HCT116 (cell line): ENCODE data around the gene C2CD2. TPM values are rescaled to one million over a fixed set of nuclear protein-coding genes. Genes with fewer than 3 reads are reported as not detected.

Experiments
- ATAC-seq: fragments of 200-7000 bp; cut with Tn5 transposase; 2 replicates; pipeline ENCODE4 v1.9.1; 2020; ENCODE audit warnings: mild to moderate bottlenecking, moderate library complexity
- BruUV-seq: library from RNA; stranded (reverse); fragments of 400-500 nt; replicated peaks from 2 replicates; lab custom pipeline; 2021; lab: Mats Ljungman, UMichigan
- CTCF ChIA-PET: fragments of 300-600 bp; sonication (Branson Sonifier 250); formaldehyde crosslinking; loops from one replicate; lab custom pipeline; 2021; ENCODE audit warnings: antibody characterized with exemption; lab: Charles Lee
- POLR2A ChIA-PET: fragments of 300-600, 350-600 bp; sonication (Branson Sonifier 250); formaldehyde crosslinking; loops from one replicate; lab custom pipeline; 2021; ENCODE audit warnings: antibody characterized with exemption; lab: Charles Lee
- RAD21 ChIA-PET, 2 experiments: fragments of 300-600 bp; sonication (Branson Sonifier 250); formaldehyde crosslinking; loops; one replicate each; lab custom pipeline; 2023; ENCODE audit warnings: low total read pairs in 2 of 2; ENCODE audit not compliant: uncharacterized antibody in 2 of 2, unreplicated experiment in 2 of 2, low non-redundant PET in 1 of 2; lab: Charles Lee
- DNase-seq: peaks from one replicate; pipeline ENCODE4 v3.0.0-alpha.2; 2010; ENCODE audit warnings: low read depth, low spot score
- H2AFZ ChIP-seq: fragments of 200-600 bp; shearing (Covaris generic), sonication (generic); 2 replicates; pipeline ENCODE4 v1.6.1; 2017; ENCODE audit warnings: low read depth, mixed run types, mixed read lengths, antibody characterized with exemption, low read length; ENCODE audit not compliant: poor library complexity, severe bottlenecking
- H3K27ac ChIP-seq: 2 replicates; pipeline ENCODE4 v1.5.1; 2012; ENCODE audit warnings: low read depth, low read length
- H3K27me3 ChIP-seq: fragments of 200-600 bp; sonication (generic); 2 replicates; pipeline ENCODE4 v1.6.1; 2016; ENCODE audit warnings: mixed run types, low read length, mixed read lengths; ENCODE audit not compliant: insufficient read depth
- H3K36me3 ChIP-seq, 2 experiments: fragments of 200-500 bp in 1 of 2; fragments of 200-600 bp in 1 of 2; sonication (Bioruptor generic) in 1 of 2; sonication (generic) in 1 of 2; 2 replicates each; pipeline versions ENCODE4 v1.5.1 to v1.6.1; 2014 to 2016; ENCODE audit warnings: low read length in 2 of 2, inconsistent platforms in 1 of 2, mixed read lengths in 1 of 2, mixed run types in 1 of 2; ENCODE audit not compliant: insufficient read depth in 2 of 2, control insufficient read depth in 1 of 2
- H3K4me1 ChIP-seq, 2 experiments: fragments of 200-600 bp in 1 of 2; sonication (generic) in 1 of 2; 2 replicates each; pipeline versions ENCODE4 v1.5.1 to v1.6.1; 2012 to 2017; ENCODE audit warnings: low read length in 2 of 2, inconsistent platforms in 1 of 2, mild to moderate bottlenecking in 1 of 2, mixed read lengths in 1 of 2, mixed run types in 1 of 2, moderate library complexity in 1 of 2; ENCODE audit not compliant: insufficient read depth in 2 of 2, control insufficient read depth in 1 of 2
- H3K4me2 ChIP-seq: fragments of 200-600 bp; sonication (generic); 2 replicates; pipeline ENCODE4 v1.6.1; 2017; ENCODE audit warnings: mixed run types, low read length, mixed read lengths
- H3K4me3 ChIP-seq, 2 experiments: fragments of 200-600 bp in 1 of 2; sonication (generic) in 1 of 2; replicated peaks in 1 of 2; 2 replicates each; pipeline ENCODE4 v1.5.1; 2011 to 2016; ENCODE audit warnings: low read length in 2 of 2, control low read depth in 1 of 2, low read depth in 1 of 2, mild to moderate bottlenecking in 1 of 2, mixed read lengths in 1 of 2, mixed run types in 1 of 2
- H3K79me2 ChIP-seq: fragments of 200-600 bp; sonication (generic); 2 replicates; pipeline ENCODE4 v1.6.1; 2017; ENCODE audit warnings: mild to moderate bottlenecking, mixed run types, low read length, moderate library complexity, mixed read lengths; ENCODE audit not compliant: insufficient read depth
- H3K9ac ChIP-seq: fragments of 200-600 bp; sonication (generic); 2 replicates; pipeline ENCODE4 v1.6.1; 2016; ENCODE audit warnings: low read length, mixed read lengths
- H3K9me2 ChIP-seq: fragments of 200-600 bp; sonication (generic), shearing (Covaris generic); 2 replicates; pipeline ENCODE4 v1.6.1; 2017; ENCODE audit warnings: mixed run types, mild to moderate bottlenecking, moderate library complexity; ENCODE audit not compliant: insufficient read depth
- H3K9me3 ChIP-seq, 2 experiments: fragments of 200-500 bp in 1 of 2; fragments of 200-600 bp in 1 of 2; sonication (Bioruptor generic) in 1 of 2; sonication (generic) in 1 of 2; 2 replicates each; pipeline ENCODE4 v1.6.1; 2014 to 2017; ENCODE audit warnings: low read length in 2 of 2, mixed read lengths in 2 of 2, inconsistent platforms in 1 of 2, low read depth in 1 of 2, mild to moderate bottlenecking in 1 of 2, mixed run types in 1 of 2, moderate library complexity in 1 of 2; ENCODE audit not compliant: control insufficient read depth in 1 of 2, insufficient read depth in 1 of 2
- H4K20me1 ChIP-seq: fragments of 200-600 bp; sonication (generic), shearing (Covaris generic); 2 replicates; pipeline ENCODE4 v1.6.1; 2017; ENCODE audit warnings: mixed run types, mild to moderate bottlenecking, moderate library complexity; ENCODE audit not compliant: insufficient read depth
- CEBPB ChIP-seq: IDR thresholded peaks from 2 replicates; pipeline ENCODE4 v1.6.1; 2012; ENCODE audit warnings: low read depth
- FOSL1 ChIP-seq: IDR thresholded peaks from 2 replicates; pipeline ENCODE4 v1.6.1; 2012; ENCODE audit warnings: low read depth
- JUND ChIP-seq: IDR thresholded peaks from 2 replicates; pipeline ENCODE4 v1.6.1; 2012
- POLR2A ChIP-seq: IDR thresholded peaks from 2 replicates; pipeline ENCODE4 v1.7.0; 2011; ENCODE audit warnings: borderline replicate concordance; ENCODE audit not compliant: insufficient read depth, insufficient read length; ENCODE audit errors: extremely low read depth
- POLR2AphosphoS5 ChIP-seq: IDR thresholded peaks from 2 replicates; pipeline ENCODE4 v1.6.1; 2011; ENCODE audit warnings: mild to moderate bottlenecking, low read depth, low read length, moderate library complexity
- RAD21 ChIP-seq: IDR thresholded peaks from 2 replicates; pipeline ENCODE4 v1.6.1; 2012; ENCODE audit warnings: low read depth, mild to moderate bottlenecking
- YY1 ChIP-seq: IDR thresholded peaks from 2 replicates; pipeline ENCODE4 v1.6.1; 2011; ENCODE audit warnings: low read length, low read depth, moderate library complexity, mild to moderate bottlenecking; ENCODE audit not compliant: insufficient replicate concordance; ENCODE audit errors: extremely low read depth
- intact Hi-C: fragments of 100-400 bp; cut with micrococcal nuclease; formaldehyde crosslinking; loops from 2 replicates; pipeline ENCODE4 v1.10.0; 2022
- total RNA-seq: library from RNA; stranded (reverse); gene quantifications from one replicate; pipeline ENCODE4 v1.2.1, GENCODE V29; 2021; ENCODE audit not compliant: unreplicated experiment
- TF ChIP-seq, protein P1 (sequence below): IDR thresholded peaks from 2 replicates; pipeline ENCODE4 v1.6.1; 2011; ENCODE audit warnings: mild to moderate bottlenecking, low read length, moderate library complexity; ENCODE audit not compliant: insufficient replicate concordance; ENCODE audit errors: extremely low read depth
- TF ChIP-seq, protein P2 (sequence below): IDR thresholded peaks from 2 replicates; pipeline ENCODE4 v1.6.1; 2012; ENCODE audit warnings: low read depth
- TF ChIP-seq, protein P3 (sequence below), 3 experiments: fragments of 200-600 bp in 1 of 3; sonication (generic) in 1 of 3; IDR thresholded peaks in 2 of 3; conservative IDR thresholded peaks in 1 of 3; 2 replicates each; pipeline ENCODE4 v1.5.1; 2012 to 2017; ENCODE audit warnings: low read depth in 2 of 3, low read length in 2 of 3, antibody characterized with exemption in 1 of 3, borderline replicate concordance in 1 of 3, control low read depth in 1 of 3, mild to moderate bottlenecking in 1 of 3, mixed read lengths in 1 of 3, mixed run types in 1 of 3, moderate library complexity in 1 of 3; ENCODE audit not compliant: insufficient read depth in 1 of 3

Gene C2CD2
- total RNA-seq, 1 experiment from 2014 or later, result 22.0 TPM

DNA sequence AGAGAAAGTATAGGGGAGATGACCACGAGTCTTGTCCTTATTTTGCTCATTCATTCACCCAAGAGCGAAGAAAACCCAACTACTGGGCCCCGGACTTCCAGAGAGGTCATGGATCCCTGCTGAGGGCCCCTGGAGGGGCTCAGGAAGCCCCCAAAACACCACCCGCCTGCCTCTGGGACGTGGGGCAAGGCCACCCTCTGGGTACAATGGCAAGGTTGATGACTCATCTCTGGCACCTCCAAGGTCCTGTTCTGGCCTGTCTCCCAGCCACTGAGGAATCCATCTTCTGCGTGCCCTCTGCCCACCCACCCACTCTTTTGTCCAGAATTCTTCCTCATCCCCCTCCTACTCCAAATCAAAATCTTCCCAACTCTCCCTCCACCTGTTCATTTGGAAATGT, 53.4 kb downstream of the C2CD2 start:
- no peak overlapping the region for H3K4me2 ChIP-seq
- TF ChIP-seq RAD21 (no peak), YY1 (no peak), JUND (no peak), FOSL1 (no peak), POLR2A (no peak), POLR2AphosphoS5 (no peak), CEBPB (no peak)
- TF ChIP-seq, protein P1, sequence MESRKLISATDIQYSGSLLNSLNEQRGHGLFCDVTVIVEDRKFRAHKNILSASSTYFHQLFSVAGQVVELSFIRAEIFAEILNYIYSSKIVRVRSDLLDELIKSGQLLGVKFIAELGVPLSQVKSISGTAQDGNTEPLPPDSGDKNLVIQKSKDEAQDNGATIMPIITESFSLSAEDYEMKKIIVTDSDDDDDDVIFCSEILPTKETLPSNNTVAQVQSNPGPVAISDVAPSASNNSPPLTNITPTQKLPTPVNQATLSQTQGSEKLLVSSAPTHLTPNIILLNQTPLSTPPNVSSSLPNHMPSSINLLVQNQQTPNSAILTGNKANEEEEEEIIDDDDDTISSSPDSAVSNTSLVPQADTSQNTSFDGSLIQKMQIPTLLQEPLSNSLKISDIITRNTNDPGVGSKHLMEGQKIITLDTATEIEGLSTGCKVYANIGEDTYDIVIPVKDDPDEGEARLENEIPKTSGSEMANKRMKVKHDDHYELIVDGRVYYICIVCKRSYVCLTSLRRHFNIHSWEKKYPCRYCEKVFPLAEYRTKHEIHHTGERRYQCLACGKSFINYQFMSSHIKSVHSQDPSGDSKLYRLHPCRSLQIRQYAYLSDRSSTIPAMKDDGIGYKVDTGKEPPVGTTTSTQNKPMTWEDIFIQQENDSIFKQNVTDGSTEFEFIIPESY, result no peak
- TF ChIP-seq, protein P2, sequence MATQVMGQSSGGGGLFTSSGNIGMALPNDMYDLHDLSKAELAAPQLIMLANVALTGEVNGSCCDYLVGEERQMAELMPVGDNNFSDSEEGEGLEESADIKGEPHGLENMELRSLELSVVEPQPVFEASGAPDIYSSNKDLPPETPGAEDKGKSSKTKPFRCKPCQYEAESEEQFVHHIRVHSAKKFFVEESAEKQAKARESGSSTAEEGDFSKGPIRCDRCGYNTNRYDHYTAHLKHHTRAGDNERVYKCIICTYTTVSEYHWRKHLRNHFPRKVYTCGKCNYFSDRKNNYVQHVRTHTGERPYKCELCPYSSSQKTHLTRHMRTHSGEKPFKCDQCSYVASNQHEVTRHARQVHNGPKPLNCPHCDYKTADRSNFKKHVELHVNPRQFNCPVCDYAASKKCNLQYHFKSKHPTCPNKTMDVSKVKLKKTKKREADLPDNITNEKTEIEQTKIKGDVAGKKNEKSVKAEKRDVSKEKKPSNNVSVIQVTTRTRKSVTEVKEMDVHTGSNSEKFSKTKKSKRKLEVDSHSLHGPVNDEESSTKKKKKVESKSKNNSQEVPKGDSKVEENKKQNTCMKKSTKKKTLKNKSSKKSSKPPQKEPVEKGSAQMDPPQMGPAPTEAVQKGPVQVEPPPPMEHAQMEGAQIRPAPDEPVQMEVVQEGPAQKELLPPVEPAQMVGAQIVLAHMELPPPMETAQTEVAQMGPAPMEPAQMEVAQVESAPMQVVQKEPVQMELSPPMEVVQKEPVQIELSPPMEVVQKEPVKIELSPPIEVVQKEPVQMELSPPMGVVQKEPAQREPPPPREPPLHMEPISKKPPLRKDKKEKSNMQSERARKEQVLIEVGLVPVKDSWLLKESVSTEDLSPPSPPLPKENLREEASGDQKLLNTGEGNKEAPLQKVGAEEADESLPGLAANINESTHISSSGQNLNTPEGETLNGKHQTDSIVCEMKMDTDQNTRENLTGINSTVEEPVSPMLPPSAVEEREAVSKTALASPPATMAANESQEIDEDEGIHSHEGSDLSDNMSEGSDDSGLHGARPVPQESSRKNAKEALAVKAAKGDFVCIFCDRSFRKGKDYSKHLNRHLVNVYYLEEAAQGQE, result no peak
- TF ChIP-seq, protein P3, sequence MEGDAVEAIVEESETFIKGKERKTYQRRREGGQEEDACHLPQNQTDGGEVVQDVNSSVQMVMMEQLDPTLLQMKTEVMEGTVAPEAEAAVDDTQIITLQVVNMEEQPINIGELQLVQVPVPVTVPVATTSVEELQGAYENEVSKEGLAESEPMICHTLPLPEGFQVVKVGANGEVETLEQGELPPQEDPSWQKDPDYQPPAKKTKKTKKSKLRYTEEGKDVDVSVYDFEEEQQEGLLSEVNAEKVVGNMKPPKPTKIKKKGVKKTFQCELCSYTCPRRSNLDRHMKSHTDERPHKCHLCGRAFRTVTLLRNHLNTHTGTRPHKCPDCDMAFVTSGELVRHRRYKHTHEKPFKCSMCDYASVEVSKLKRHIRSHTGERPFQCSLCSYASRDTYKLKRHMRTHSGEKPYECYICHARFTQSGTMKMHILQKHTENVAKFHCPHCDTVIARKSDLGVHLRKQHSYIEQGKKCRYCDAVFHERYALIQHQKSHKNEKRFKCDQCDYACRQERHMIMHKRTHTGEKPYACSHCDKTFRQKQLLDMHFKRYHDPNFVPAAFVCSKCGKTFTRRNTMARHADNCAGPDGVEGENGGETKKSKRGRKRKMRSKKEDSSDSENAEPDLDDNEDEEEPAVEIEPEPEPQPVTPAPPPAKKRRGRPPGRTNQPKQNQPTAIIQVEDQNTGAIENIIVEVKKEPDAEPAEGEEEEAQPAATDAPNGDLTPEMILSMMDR (IDR thresholded peaks at IDR 0.05 in 2 of 3, conservative IDR thresholded peaks at IDR 0.05 in 1 of 3; ENCODE audit: borderline replicate concordance in 1 of 3, insufficient read depth in 1 of 3, low read depth in 2 of 3, low read length in 2 of 3), result no peak
- H3K27me3 ChIP-seq, result no peaks in the 10 kb centered on the region
- H3K4me1 ChIP-seq, result peaks cover 0 to 1% of the 10 kb centered on the region in 2 experiments; a peak in 1 of 4 replicates
- ChIA-PET RAD21 (no interaction called here), CTCF (no interaction called here), POLR2A (no interaction called here)
- H3K79me2 ChIP-seq, result no peaks in the 10 kb centered on the region
- H3K4me3 ChIP-seq, result no peak overlapping the region
- no TSS peak for BruUV-seq
- H3K27ac ChIP-seq, result no peak overlapping the region
- intact Hi-C loops, result no loop called here
- no peak for ATAC-seq
- peaks cover 0 to 11% of the 10 kb centered on the region in 2 experiments; a peak in 1 of 4 replicates for H3K36me3 ChIP-seq
- no peak for DNase-seq
- no peaks in the 10 kb centered on the region for H3K9me2 ChIP-seq
- H3K9me3 ChIP-seq, result no peaks in the 10 kb centered on the region
- no peaks in the 10 kb centered on the region for H4K20me1 ChIP-seq
- no peak overlapping the region for H2AFZ ChIP-seq
- H3K9ac ChIP-seq, result no peak overlapping the region
